Mesendoderm (in vitro differentiated cells): Measurements from ENCODE around the gene IRX4.

ENCODE experiments used
- DNase-seq: peaks from one replicate; pipeline ENCODE4 v3.0.0; 2013
- H2AK5ac ChIP-seq: 2 replicates; pipeline ENCODE4 v1.6.1; 2013; ENCODE audit warnings: low read length, inconsistent platforms
- H2BK120ac ChIP-seq: 2 replicates; pipeline ENCODE4 v1.6.1; 2013; ENCODE audit warnings: low read depth, mild to moderate bottlenecking, low read length, moderate library complexity, mixed read lengths
- H2BK15ac ChIP-seq: replicated peaks from 2 replicates; pipeline ENCODE4 v1.6.1; 2013; ENCODE audit warnings: low read depth, mild to moderate bottlenecking, moderate library complexity
- H2BK5ac ChIP-seq: 2 replicates; pipeline ENCODE4 v1.6.1; 2013; ENCODE audit warnings: low read length, inconsistent platforms
- H3K18ac ChIP-seq: 2 replicates; pipeline ENCODE4 v1.6.1; 2013; ENCODE audit warnings: mild to moderate bottlenecking, low read length, mixed read lengths
- H3K23ac ChIP-seq: one replicate; pipeline ENCODE4 v1.6.1; 2013; ENCODE audit warnings: low read length
- H3K27ac ChIP-seq: 2 replicates; pipeline ENCODE4 v1.5.1; 2013; ENCODE audit warnings: low read depth, mild to moderate bottlenecking, inconsistent platforms, low read length, moderate library complexity
- H3K27me3 ChIP-seq: 2 replicates; pipeline ENCODE4 v1.6.1; 2013; ENCODE audit warnings: low read length, control low read depth, mild to moderate bottlenecking, inconsistent platforms; ENCODE audit not compliant: insufficient read depth, poor library complexity
- H3K36me3 ChIP-seq: 2 replicates; pipeline ENCODE4 v1.6.1; 2013; ENCODE audit warnings: low read length, inconsistent platforms; ENCODE audit not compliant: control insufficient read depth, insufficient read depth
- H3K4ac ChIP-seq: one replicate; pipeline ENCODE4 v1.6.1; 2013; ENCODE audit warnings: low read depth, mild to moderate bottlenecking, low read length, moderate library complexity
- H3K4me1 ChIP-seq: 2 replicates; pipeline ENCODE4 v1.6.1; 2013; ENCODE audit warnings: low read depth, low read length, inconsistent platforms; ENCODE audit not compliant: control insufficient read depth
- H3K4me2 ChIP-seq: 2 replicates; pipeline ENCODE4 v1.6.1; 2013; ENCODE audit warnings: low read length
- H3K4me3 ChIP-seq: 2 replicates; pipeline ENCODE4 v1.5.1; 2013; ENCODE audit warnings: mild to moderate bottlenecking, low read length
- H3K56ac ChIP-seq: one replicate; pipeline ENCODE4 v1.6.1; 2013; ENCODE audit warnings: low read length
- H3K79me1 ChIP-seq: 2 replicates; pipeline ENCODE4 v1.6.1; 2013; ENCODE audit warnings: low read length, inconsistent platforms
- H3K79me2 ChIP-seq: 2 replicates; pipeline ENCODE4 v1.6.1; 2013; ENCODE audit warnings: mild to moderate bottlenecking, low read length; ENCODE audit not compliant: control insufficient read depth, insufficient read depth
- H3K9ac ChIP-seq: 2 replicates; pipeline ENCODE4 v1.6.1; 2013; ENCODE audit warnings: low read length, inconsistent platforms
- H4K5ac ChIP-seq: one replicate; pipeline ENCODE4 v1.6.1; 2013; ENCODE audit warnings: low read length
- H4K8ac ChIP-seq: one replicate; pipeline ENCODE4 v1.6.1; 2013; ENCODE audit warnings: low read depth, mild to moderate bottlenecking, control low read depth, low read length, moderate library complexity
- WGBS: extraction: QIAGEN DNeasy Blood & Tissue Kit; methylation state at CpG from one replicate; pipeline ENCODE4 v1.1.7; 2013; ENCODE audit warnings: low lambda C conversion rate, missing lambda C conversion rate; ENCODE audit not compliant: insufficient coverage; ENCODE audit errors: extremely low coverage; 5-methylcytosine and 5-hydroxymethylcytosine counted together

IRX4 gene

GRCh38 chr5:1884678-1885403 lies 2.1 kb upstream of the IRX4 start:
- H3K4me3 ChIP-seq, result no peak overlapping the region
- no peaks in the 10 kb centered on the region for H3K36me3 ChIP-seq
- no peak overlapping the region for H4K5ac ChIP-seq
- no peak overlapping the region for H2BK120ac ChIP-seq
- no peaks in the 10 kb centered on the region for H3K79me2 ChIP-seq
- H3K4me2 ChIP-seq, result no peak overlapping the region
- H3K79me1 ChIP-seq, result no peaks in the 10 kb centered on the region
- H3K18ac ChIP-seq, result no peak overlapping the region
- no peak overlapping the region for H2BK5ac ChIP-seq
- no CpG with 5 or more reads among the region's 24 CpGs for WGBS
- H2AK5ac ChIP-seq, result no peak overlapping the region
- no peak overlapping the region for H3K4ac ChIP-seq
- H3K56ac ChIP-seq, result no peak overlapping the region
- no peak overlapping the region for H3K27ac ChIP-seq
- no peak overlapping the region for H4K8ac ChIP-seq
- no peaks in the 10 kb centered on the region for H3K4me1 ChIP-seq
- no peak overlapping the region for H3K9ac ChIP-seq
- H3K23ac ChIP-seq, result no peak overlapping the region
- peaks cover 70% of the 10 kb centered on the region for H3K27me3 ChIP-seq
- DNase-seq, result peak; percentile 39
- no peak overlapping the region for H2BK15ac ChIP-seq

GRCh38 chr5:1883925-1884677 lies 1.4 kb upstream of the IRX4 start:
- Histone ChIP-seq H3K27me3 (peaks cover 77% of the 10 kb centered on the region), H4K5ac (no peak overlapping the region), H3K4me1 (no peaks in the 10 kb centered on the region), H3K4ac (no peak overlapping the region), H3K4me2 (no peak overlapping the region), H3K23ac (no peak overlapping the region), H3K18ac (no peak overlapping the region), H2BK5ac (no peak overlapping the region), H2AK5ac (no peak overlapping the region), H4K8ac (no peak overlapping the region), H3K56ac (no peak overlapping the region), H3K36me3 (no peaks in the 10 kb centered on the region), H3K4me3 (no peak overlapping the region), H3K9ac (no peak overlapping the region), H2BK15ac (no peak overlapping the region), H3K79me2 (no peaks in the 10 kb centered on the region), H3K27ac (no peak overlapping the region), H3K79me1 (no peaks in the 10 kb centered on the region), H2BK120ac (no peak overlapping the region)
- DNase-seq, result peak; percentile 6
- WGBS, result no CpG with 5 or more reads among the region's 49 CpGs

GRCh38 chr5:1883120-1883924 lies 597 bp upstream of the IRX4 start:
- Histone ChIP-seq H3K4me1 (no peaks in the 10 kb centered on the region), H3K4me2 (peak overlapping the region; percentile 15), H3K56ac (peak overlapping the region; percentile 34), H3K36me3 (no peaks in the 10 kb centered on the region), H2BK5ac (no peak overlapping the region), H3K79me2 (no peaks in the 10 kb centered on the region), H3K9ac (peak overlapping the region; percentile 9), H3K27ac (no peak overlapping the region), H3K4ac (no peak overlapping the region), H3K4me3 (no peak overlapping the region), H2AK5ac (no peak overlapping the region), H3K23ac (no peak overlapping the region), H2BK120ac (no peak overlapping the region), H3K79me1 (no peaks in the 10 kb centered on the region), H4K5ac (no peak overlapping the region), H2BK15ac (no peak overlapping the region), H4K8ac (no peak overlapping the region), H3K27me3 (peaks cover 82% of the 10 kb centered on the region), H3K18ac (no peak overlapping the region)
- peak; percentile 63 for DNase-seq
- WGBS, result no CpG with 5 or more reads among the region's 78 CpGs

- no peak overlapping the region for H3K27ac ChIP-seq
- H3K4ac ChIP-seq, result no peak overlapping the region
- WGBS, result no CpG with 5 or more reads among the region's 59 CpGs
- H4K5ac ChIP-seq, result no peak overlapping the region
- no peak overlapping the region for H3K18ac ChIP-seq
- H3K79me1 ChIP-seq, result no peaks in the 10 kb centered on the region
- H3K79me2 ChIP-seq, result no peaks in the 10 kb centered on the region
- no peak overlapping the region for H3K9ac ChIP-seq
- H3K27me3 ChIP-seq, result peaks cover 86% of the 10 kb centered on the region
- DNase-seq, result peak; percentile 53
- no peak overlapping the region for H3K4me3 ChIP-seq
- no peak overlapping the region for H2AK5ac ChIP-seq
- H4K8ac ChIP-seq, result no peak overlapping the region
- H2BK15ac ChIP-seq, result no peak overlapping the region
- no peak overlapping the region for H3K23ac ChIP-seq
- H2BK120ac ChIP-seq, result no peak overlapping the region
- peak overlapping the region; percentile 20 for H3K4me2 ChIP-seq
- H2BK5ac ChIP-seq, result no peak overlapping the region
- no peaks in the 10 kb centered on the region for H3K4me1 ChIP-seq
- no peaks in the 10 kb centered on the region for H3K36me3 ChIP-seq
- H3K56ac ChIP-seq, result peak overlapping the region; percentile 64
These were observed 891 bp downstream of the IRX4 start for GRCh38 chr5:1881731-1882336.

- no peak overlapping the region for H3K4me3 ChIP-seq
- H2BK15ac ChIP-seq, result no peak overlapping the region
- H3K23ac ChIP-seq, result no peak overlapping the region
- peaks cover 88% of the 10 kb centered on the region for H3K27me3 ChIP-seq
- H2BK5ac ChIP-seq, result no peak overlapping the region
- H3K27ac ChIP-seq, result no peak overlapping the region
- no peak overlapping the region for H4K5ac ChIP-seq
- no peak overlapping the region for H3K9ac ChIP-seq
- H3K4ac ChIP-seq, result no peak overlapping the region
- no peak overlapping the region for H2AK5ac ChIP-seq
- no peaks in the 10 kb centered on the region for H3K79me1 ChIP-seq
- H3K18ac ChIP-seq, result no peak overlapping the region
- no CpG with 5 or more reads among the region's 10 CpGs for WGBS
- H3K79me2 ChIP-seq, result no peaks in the 10 kb centered on the region
- peak; percentile 95 for DNase-seq
- H3K4me1 ChIP-seq, result no peaks in the 10 kb centered on the region
- no peak overlapping the region for H2BK120ac ChIP-seq
- H3K4me2 ChIP-seq, result no peak overlapping the region
- H3K56ac ChIP-seq, result no peak overlapping the region
- H4K8ac ChIP-seq, result no peak overlapping the region
- no peaks in the 10 kb centered on the region for H3K36me3 ChIP-seq
These were observed 1.6 kb downstream of the IRX4 start for GRCh38 chr5:1881098-1881572.
